ENCODE results near the gene NHLH2. TPM values are rescaled to one million over a fixed set of nuclear protein-coding genes. Genes with fewer than 3 reads are reported as not detected.

Gene NHLH2
- total RNA-seq, 1 donor from 2014 or later = 1.9 TPM

DNA sequence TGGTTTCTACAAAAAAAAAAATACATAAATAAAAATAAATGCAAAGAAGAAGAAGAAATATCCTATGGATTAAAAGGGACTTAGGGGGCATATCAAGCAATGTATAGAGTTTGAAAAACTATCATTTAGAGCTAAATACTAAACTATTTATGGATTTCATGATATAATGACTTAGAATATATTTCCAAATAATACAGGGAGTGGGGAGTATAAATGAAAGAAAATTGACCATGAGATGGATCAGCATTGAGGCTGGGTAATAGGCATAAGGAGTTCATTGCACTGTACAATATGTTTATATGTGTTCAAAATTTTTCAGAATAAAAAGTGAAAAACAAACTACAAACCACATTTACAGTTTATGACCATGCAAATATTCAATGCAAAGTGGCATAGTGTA lies 18.8 kb downstream of the NHLH2 start:
- peaks cover 6% of the 10 kb centered on the region for H3K4me1 Mint-ChIP-seq
- no peaks in the 10 kb centered on the region for H3K36me3 Mint-ChIP-seq
- H3K9me3 Mint-ChIP-seq = peaks cover 11% of the 10 kb centered on the region
- no peak overlapping the region for H3K4me3 Mint-ChIP-seq
- H3K27ac Mint-ChIP-seq = no peak overlapping the region
- H3K27me3 Mint-ChIP-seq (ENCODE audit: low read depth) = peaks cover 19% of the 10 kb centered on the region
- TF ChIP-seq, protein P1, sequence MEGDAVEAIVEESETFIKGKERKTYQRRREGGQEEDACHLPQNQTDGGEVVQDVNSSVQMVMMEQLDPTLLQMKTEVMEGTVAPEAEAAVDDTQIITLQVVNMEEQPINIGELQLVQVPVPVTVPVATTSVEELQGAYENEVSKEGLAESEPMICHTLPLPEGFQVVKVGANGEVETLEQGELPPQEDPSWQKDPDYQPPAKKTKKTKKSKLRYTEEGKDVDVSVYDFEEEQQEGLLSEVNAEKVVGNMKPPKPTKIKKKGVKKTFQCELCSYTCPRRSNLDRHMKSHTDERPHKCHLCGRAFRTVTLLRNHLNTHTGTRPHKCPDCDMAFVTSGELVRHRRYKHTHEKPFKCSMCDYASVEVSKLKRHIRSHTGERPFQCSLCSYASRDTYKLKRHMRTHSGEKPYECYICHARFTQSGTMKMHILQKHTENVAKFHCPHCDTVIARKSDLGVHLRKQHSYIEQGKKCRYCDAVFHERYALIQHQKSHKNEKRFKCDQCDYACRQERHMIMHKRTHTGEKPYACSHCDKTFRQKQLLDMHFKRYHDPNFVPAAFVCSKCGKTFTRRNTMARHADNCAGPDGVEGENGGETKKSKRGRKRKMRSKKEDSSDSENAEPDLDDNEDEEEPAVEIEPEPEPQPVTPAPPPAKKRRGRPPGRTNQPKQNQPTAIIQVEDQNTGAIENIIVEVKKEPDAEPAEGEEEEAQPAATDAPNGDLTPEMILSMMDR (IDR thresholded peaks at IDR 0.05; ENCODE audit: unreplicated experiment) = no peak
- no peak for DNase-seq (ENCODE audit: low spot score in 2 of 2, unreplicated experiment in 2 of 2)

DNA sequence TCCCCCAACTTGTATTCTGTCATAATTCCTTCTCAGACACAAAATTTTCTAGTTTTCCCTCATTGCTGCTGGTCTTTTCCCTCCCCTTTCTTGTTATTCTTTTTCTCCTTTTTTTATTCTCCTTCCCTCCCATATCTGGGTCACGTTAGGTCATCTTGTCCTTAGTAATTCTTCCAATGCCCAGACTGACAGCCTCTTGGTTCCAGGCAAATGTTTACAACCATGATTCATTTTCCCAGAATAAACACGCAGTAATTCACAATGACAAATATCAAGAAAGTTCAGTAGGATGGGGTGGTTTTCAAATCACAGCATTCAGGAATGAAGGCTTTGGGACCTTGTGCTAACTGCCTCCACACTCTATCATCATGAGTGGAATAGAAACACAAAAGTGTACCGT lies 25.2 kb downstream of the NHLH2 start:
- no peaks in the 10 kb centered on the region for H3K27me3 Mint-ChIP-seq (ENCODE audit: low read depth)
- peaks cover 7% of the 10 kb centered on the region for H3K4me1 Mint-ChIP-seq
- H3K9me3 Mint-ChIP-seq = no peaks in the 10 kb centered on the region
- no peak for DNase-seq (ENCODE audit: low spot score in 2 of 2, unreplicated experiment in 2 of 2)
- H3K36me3 Mint-ChIP-seq = no peaks in the 10 kb centered on the region
- TF ChIP-seq, protein P1 (IDR thresholded peaks at IDR 0.05; ENCODE audit: unreplicated experiment) = no peak
- no peak overlapping the region for H3K27ac Mint-ChIP-seq
- H3K4me3 Mint-ChIP-seq = no peak overlapping the region

DNA sequence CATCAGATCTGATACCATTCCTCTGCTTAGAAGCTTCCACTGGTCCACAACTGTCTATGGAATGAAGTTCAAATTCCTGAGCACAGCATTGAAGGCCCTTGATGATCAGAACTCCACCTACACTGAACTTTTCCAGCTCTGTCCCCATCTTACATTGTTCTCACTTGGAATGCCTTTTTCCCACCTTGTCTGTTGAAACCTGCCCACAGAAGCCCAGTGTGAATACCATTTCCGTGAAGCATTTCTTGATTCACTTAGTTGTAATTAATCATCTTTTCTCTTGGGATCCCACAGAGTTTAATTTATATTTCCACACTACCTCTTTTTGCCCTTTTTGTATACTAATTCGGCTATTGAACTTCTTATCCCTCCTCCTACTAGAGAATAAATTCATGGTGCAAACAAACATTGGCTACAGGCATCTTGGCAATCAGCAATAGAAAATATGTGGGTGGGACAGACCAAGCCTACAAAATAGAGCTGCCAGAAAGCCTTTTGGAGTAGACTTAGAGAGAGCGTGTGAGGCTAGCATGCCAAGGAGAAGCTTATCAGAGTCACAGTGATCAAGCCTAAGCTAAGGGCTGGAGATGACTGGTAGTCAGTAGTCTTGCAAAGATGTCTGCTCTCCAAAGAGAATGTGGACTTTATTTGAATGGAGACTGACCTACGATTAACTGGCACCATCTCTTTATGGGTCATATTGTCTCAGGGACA lies 26.1 kb downstream of the NHLH2 start:
- TF ChIP-seq, protein P1 (IDR thresholded peaks at IDR 0.05; ENCODE audit: unreplicated experiment) = no peak
- Mint-ChIP-seq H3K27me3 (ENCODE audit: low read depth) (no peaks in the 10 kb centered on the region), H3K36me3 (no peaks in the 10 kb centered on the region), H3K4me1 (peaks cover 12% of the 10 kb centered on the region), H3K4me3 (no peak overlapping the region), H3K9me3 (no peaks in the 10 kb centered on the region), H3K27ac (no peak overlapping the region)
- DNase-seq (ENCODE audit: low spot score in 2 of 2, unreplicated experiment in 2 of 2) = no peak

DNA sequence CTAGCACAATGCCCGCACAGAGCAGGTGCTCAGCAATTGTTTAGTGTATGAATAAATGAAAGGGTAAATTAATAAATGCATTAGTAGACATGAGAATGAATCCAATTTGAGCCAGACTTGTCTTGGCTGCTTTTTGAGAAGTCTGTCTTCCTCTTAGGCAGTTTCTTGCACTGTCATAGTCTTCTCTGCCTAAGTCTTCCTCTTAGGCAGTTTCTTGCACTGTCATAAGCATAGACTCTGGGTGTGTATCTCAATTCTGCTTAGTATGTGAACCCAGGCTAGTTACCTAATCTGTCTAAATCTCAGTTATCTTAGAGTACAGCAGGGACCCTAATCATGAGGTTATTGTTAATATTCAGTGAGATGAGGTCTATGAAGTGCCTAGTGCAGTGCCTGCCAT lies 27.2 kb downstream of the NHLH2 start:
- TF ChIP-seq, protein P1 (IDR thresholded peaks at IDR 0.05; ENCODE audit: unreplicated experiment) = no peak
- peaks cover 14% of the 10 kb centered on the region for H3K4me1 Mint-ChIP-seq
- DNase-seq (ENCODE audit: low spot score in 2 of 2, unreplicated experiment in 2 of 2) = no peak
- H3K4me3 Mint-ChIP-seq = no peak overlapping the region
- H3K9me3 Mint-ChIP-seq = no peaks in the 10 kb centered on the region
- H3K27ac Mint-ChIP-seq = no peak overlapping the region
- no peaks in the 10 kb centered on the region for H3K36me3 Mint-ChIP-seq
- no peaks in the 10 kb centered on the region for H3K27me3 Mint-ChIP-seq (ENCODE audit: low read depth)

DNA sequence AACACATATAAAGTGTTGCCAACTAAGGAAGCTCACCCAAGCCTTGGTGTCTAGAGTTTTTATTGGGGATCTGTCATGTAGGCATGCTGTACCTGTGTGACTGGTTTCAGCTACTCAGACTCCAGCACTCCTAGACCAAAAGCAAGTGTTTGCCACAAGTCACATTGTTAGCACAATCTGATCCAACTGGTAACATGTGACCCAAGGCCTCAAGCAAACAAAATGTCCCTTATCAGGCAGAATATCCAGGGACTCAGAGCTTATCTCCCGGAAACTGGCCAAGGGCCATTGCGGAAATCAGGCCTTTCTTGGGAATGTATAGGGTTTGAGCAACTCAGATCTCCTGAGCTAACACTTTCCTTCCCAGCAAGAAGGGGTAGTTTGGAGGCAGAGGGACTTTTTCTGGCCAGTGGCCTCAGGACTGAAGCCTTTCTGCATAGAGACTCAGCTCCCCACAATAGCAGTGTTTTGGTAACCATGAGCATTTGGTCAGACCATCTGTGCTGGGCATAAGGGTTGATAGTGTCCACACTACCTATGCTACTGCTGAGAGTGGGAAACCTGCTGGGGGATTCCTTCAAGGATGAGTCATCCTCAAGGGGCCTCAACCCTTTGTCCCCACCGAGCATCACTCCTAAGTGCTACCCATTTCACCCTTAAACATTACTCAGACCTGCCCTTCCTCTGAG lies 29.6 kb downstream of the NHLH2 start:
- H3K4me3 Mint-ChIP-seq = no peak overlapping the region
- H3K9me3 Mint-ChIP-seq = no peaks in the 10 kb centered on the region
- no peak overlapping the region for H3K27ac Mint-ChIP-seq
- H3K27me3 Mint-ChIP-seq (ENCODE audit: low read depth) = no peaks in the 10 kb centered on the region
- no peak for DNase-seq (ENCODE audit: low spot score in 2 of 2, unreplicated experiment in 2 of 2)
- H3K36me3 Mint-ChIP-seq = no peaks in the 10 kb centered on the region
- TF ChIP-seq, protein P1 (IDR thresholded peaks at IDR 0.05; ENCODE audit: unreplicated experiment) = no peak
- H3K4me1 Mint-ChIP-seq = peaks cover 14% of the 10 kb centered on the region
